GM19099 (cell line): Measurements from ENCODE around the gene OPN3.

Experiments
- POLR2A ChIP-seq: IDR thresholded peaks from 3 replicates; pipeline ENCODE4 v1.6.1; 2011; ENCODE audit warnings: low read depth; ENCODE audit not compliant: insufficient read length; ENCODE audit errors: extremely low read depth

Gene OPN3

DNA sequence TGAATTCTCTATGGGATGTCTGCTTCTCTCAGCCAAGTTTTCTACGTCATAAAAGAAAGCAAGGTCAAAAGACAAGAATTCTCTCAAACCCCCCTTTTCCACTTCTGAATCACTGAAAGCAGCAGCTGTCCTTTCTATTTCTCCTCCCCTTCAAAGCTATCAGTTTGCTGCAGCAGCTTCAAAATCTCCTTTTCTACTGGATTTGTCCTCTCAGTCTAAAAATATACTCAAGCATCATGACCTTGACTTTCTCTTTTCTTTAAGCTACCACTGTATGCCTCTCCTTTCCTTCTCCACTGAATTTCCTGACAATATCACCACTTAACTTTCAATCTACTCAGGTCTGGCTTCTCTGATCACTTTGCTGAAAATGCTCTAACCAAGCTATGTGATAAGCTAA, 13.8 kb upstream of the OPN3 start:
- TF ChIP-seq POLR2A, result no peak

DNA sequence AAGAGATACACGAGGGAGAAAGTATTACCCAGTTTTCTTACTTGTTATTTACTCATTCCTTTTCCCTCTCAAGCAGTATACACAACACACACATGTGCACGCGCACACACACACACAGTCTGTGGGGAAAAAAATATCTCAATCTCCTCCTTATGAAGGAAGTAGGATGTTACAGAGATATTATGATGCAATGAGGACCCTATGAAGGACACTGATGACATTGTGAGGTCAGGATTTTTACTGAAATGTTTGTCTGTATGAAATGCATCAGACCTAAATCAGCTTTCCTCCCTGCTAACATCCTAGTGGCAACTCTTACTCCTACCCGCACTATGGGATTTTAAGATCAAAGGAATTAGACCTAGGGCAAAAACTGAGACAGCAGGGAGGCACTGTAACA, 11.8 kb upstream of the OPN3 start, which contains the start of gene WDR64:
WDR64 (plus strand) TSS at position 270 of the 400 bp plus-strand sequence. CDS start 204 bp downstream, outside the sequence.
- no peak for TF ChIP-seq POLR2A

- TF ChIP-seq POLR2A, result no peak
Measured at GRCh38 chr1:241648159-241648558, 8.0 kb upstream of the OPN3 start.

DNA sequence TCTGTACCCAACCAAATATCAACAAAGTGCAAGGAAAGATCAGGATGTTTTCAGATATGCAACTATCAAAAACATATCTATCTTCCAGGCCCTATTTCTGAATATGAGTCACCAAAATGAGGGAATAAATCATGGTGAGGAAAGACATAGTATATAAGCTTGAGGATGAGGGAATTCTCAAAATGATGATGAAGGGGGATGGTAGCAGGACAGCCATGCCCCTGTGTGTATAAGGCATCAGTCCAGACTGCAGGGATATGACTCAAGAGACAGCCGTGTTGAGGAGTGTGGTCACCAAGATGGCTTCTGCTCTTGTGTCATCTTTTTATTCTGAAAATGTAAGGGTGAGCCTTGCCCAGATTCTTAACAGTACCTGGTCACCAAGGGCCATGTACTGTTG, 7.5 kb upstream of the OPN3 start:
- TF ChIP-seq POLR2A, result no peak

- no peak for TF ChIP-seq POLR2A
Measured at GRCh38 chr1:241646201-241646600, 6.0 kb upstream of the OPN3 start.

DNA sequence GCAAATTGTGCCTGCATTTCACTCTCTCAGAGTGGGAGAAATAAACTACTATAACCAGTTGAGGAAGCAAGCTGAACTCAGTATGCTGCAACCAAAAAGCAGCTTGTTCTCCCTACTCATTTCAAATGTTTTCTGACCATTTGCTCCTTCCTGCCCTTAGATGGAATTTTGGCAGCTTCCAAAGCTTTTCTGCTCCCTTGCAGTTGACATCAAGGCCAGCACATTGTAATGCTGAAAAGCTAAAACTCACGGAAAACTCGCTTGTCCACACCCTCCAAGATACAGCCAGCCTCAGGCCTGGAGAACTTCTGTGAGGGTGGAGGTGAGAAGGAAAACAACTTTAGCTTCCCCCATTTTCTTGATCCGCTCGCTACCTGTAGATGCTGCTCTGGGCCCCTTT, 5.0 kb upstream of the OPN3 start:
- no peak for TF ChIP-seq POLR2A

- TF ChIP-seq POLR2A, result no peak
Measured at GRCh38 chr1:241644259-241644658, 4.1 kb upstream of the OPN3 start.

DNA sequence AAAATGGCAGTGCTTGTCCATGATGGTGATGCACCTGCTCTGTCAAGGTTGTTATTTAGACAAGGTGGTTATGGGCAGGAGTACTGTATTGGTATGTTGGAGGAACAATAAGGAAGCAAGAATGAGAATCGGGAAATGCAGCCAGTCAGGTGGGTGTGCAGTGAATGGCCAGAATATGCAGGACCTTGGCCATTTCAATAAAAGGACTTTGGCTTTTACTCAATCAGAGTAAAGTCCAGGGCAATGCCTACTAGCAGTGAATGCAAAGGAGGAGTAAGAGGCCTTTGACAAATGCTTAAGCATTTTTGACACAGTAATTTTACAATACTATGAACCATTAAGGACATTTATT, 2.4 kb upstream of the OPN3 start:
- TF ChIP-seq POLR2A, result no peak

- no peak for TF ChIP-seq POLR2A
Measured at GRCh38 chr1:241641773-241642592, 1.8 kb upstream of the OPN3 start.

GRCh38 chr1:241640867-241641622, 876 bp upstream of the OPN3 start:
- no peak for TF ChIP-seq POLR2A

- TF ChIP-seq POLR2A, result no peak
Measured at GRCh38 chr1:241639623-241640148, 483 bp downstream of the OPN3 start.

- TF ChIP-seq POLR2A, result no peak
Measured at GRCh38 chr1:241638909-241639622, 1.1 kb downstream of the OPN3 start.

- TF ChIP-seq POLR2A, result no peak
Measured at GRCh38 chr1:241638099-241638682, 2.0 kb downstream of the OPN3 start.

- no peak for TF ChIP-seq POLR2A
Measured at GRCh38 chr1:241637604-241638003, 2.6 kb downstream of the OPN3 start.

DNA sequence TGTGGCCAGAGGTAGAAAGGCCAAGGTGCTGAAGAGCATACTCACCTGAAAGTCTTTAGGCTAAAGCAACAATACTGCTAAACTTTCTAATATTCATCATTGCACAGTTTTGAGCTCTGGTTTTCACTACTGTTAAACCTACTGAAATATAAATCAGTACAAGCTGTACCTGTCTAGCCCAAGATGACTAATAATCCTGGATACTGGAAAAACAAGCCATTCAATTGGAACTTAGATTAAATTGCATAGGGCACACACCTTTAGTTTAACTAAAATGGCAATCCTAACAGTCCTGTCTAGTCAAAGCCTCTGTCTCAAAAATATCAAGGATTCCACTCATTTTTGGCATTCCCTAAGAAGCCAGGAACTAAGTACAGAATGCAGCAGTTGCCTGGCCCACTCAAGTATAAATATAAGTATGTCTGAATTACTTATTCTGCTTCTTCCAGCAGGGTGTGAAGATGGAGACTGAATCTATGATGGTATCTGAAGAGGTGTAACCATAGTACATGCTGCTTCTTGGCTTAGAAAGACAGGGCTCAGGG, 3.1 kb downstream of the OPN3 start:
- no peak for TF ChIP-seq POLR2A
